H9 (cell line): Measurements from ENCODE around the gene RPRD1B. TPM values are rescaled to one million over a fixed set of nuclear protein-coding genes. Genes with fewer than 3 reads are reported as not detected.

Experiments used
- DNase-seq: peaks from one replicate; pipeline ENCODE4 v3.0.0-alpha.2; 2017
- H2AFZ ChIP-seq: one replicate; pipeline ENCODE4 v1.6.1; 2013; ENCODE audit warnings: mild to moderate bottlenecking, low read length, control low read depth, moderate library complexity
- H2AK5ac ChIP-seq: 2 replicates; pipeline ENCODE4 v1.6.1; 2013; ENCODE audit warnings: low read length, control low read depth, mixed read lengths; ENCODE audit not compliant: insufficient read length
- H2BK120ac ChIP-seq: one replicate; pipeline ENCODE4 v1.6.1; 2013; ENCODE audit warnings: low read depth, mild to moderate bottlenecking, low read length, control low read depth, inconsistent platforms; ENCODE audit not compliant: poor library complexity, severe bottlenecking
- H2BK12ac ChIP-seq: 2 replicates; pipeline ENCODE4 v1.6.1; 2013; ENCODE audit warnings: low read length, control low read depth, mixed read lengths, low read depth; ENCODE audit not compliant: insufficient read length
- H2BK15ac ChIP-seq: 2 replicates; pipeline ENCODE4 v1.6.1; 2013; ENCODE audit warnings: low read depth, low read length, control low read depth
- H2BK20ac ChIP-seq: one replicate; pipeline ENCODE4 v1.6.1; 2013; ENCODE audit warnings: low read depth, mild to moderate bottlenecking, low read length, control low read depth, inconsistent platforms; ENCODE audit not compliant: poor library complexity, severe bottlenecking
- H2BK5ac ChIP-seq: 2 replicates; pipeline ENCODE4 v1.6.1; 2013; ENCODE audit warnings: low read length, control low read depth, mixed read lengths; ENCODE audit not compliant: insufficient read length
- H3K14ac ChIP-seq: 2 replicates; pipeline ENCODE4 v1.6.1; 2013; ENCODE audit warnings: low read length, control low read depth; ENCODE audit not compliant: insufficient read depth
- H3K18ac ChIP-seq: 2 replicates; pipeline ENCODE4 v1.6.1; 2013; ENCODE audit warnings: low read depth, mild to moderate bottlenecking, mixed read lengths, low read length, control low read depth; ENCODE audit not compliant: insufficient read length
- H3K23ac ChIP-seq: 2 replicates; pipeline ENCODE4 v1.6.1; 2013; ENCODE audit warnings: low read length, control low read depth, mixed read lengths, low read depth; ENCODE audit not compliant: insufficient read length
- H3K23me2 ChIP-seq: 2 replicates; pipeline ENCODE4 v1.6.1; 2013; ENCODE audit warnings: low read depth, mild to moderate bottlenecking, mixed read lengths, low read length, control low read depth; ENCODE audit not compliant: insufficient read length, poor library complexity, severe bottlenecking
- H3K27ac ChIP-seq: 2 replicates; pipeline ENCODE4 v1.5.1; 2013; ENCODE audit warnings: low read length, control low read depth, mixed read lengths, low read depth; ENCODE audit not compliant: insufficient read length
- H3K27me3 ChIP-seq: 2 replicates; pipeline ENCODE4 v1.6.1; 2013; ENCODE audit warnings: low read length, control low read depth, inconsistent platforms; ENCODE audit not compliant: insufficient read depth
- H3K4ac ChIP-seq: 2 replicates; pipeline ENCODE4 v1.6.1; 2013; ENCODE audit warnings: low read depth, mild to moderate bottlenecking, control low read depth, inconsistent platforms, low read length, moderate library complexity
- H3K4me1 ChIP-seq: 2 replicates; pipeline ENCODE4 v1.6.1; 2013; ENCODE audit warnings: low read length, control low read depth, inconsistent platforms; ENCODE audit not compliant: insufficient read depth
- H3K4me2 ChIP-seq: 2 replicates; pipeline ENCODE4 v1.6.1; 2013; ENCODE audit warnings: low read length, control low read depth, mixed read lengths; ENCODE audit not compliant: insufficient read length, insufficient read depth
- H3K56ac ChIP-seq: 2 replicates; pipeline ENCODE4 v1.6.1; 2013; ENCODE audit warnings: low read depth, mild to moderate bottlenecking, mixed read lengths, low read length, control low read depth; ENCODE audit not compliant: insufficient read length
- H3K79me1 ChIP-seq: 2 replicates; pipeline ENCODE4 v1.6.1; 2013; ENCODE audit warnings: low read depth, mild to moderate bottlenecking, moderate library complexity, low read length, control low read depth, inconsistent platforms; ENCODE audit not compliant: insufficient read depth, poor library complexity, severe bottlenecking
- H3K79me2 ChIP-seq: 2 replicates; pipeline ENCODE4 v1.6.1; 2013; ENCODE audit warnings: low read length, control low read depth, inconsistent platforms; ENCODE audit not compliant: insufficient read depth
- H3K9ac ChIP-seq: 2 replicates; pipeline ENCODE4 v1.6.1; 2013; ENCODE audit warnings: low read length, control low read depth, mixed read lengths; ENCODE audit not compliant: insufficient read length; ENCODE audit errors: extremely low read depth
- H3K9me3 ChIP-seq: one replicate; pipeline ENCODE4 v1.6.1; 2013; ENCODE audit warnings: low read depth, low read length, inconsistent platforms; ENCODE audit not compliant: control insufficient read depth
- H3T11ph ChIP-seq: one replicate; pipeline ENCODE4 v1.6.1; 2013; ENCODE audit warnings: mild to moderate bottlenecking, low read length, control low read depth, inconsistent platforms
- H4K20me1 ChIP-seq: one replicate; pipeline ENCODE4 v1.6.1; 2013; ENCODE audit not compliant: control insufficient read depth, insufficient read length, insufficient read depth
- H4K5ac ChIP-seq: 2 replicates; pipeline ENCODE4 v1.6.1; 2013; ENCODE audit warnings: low read depth, mild to moderate bottlenecking, mixed read lengths, low read length, control low read depth; ENCODE audit not compliant: insufficient read length
- H4K8ac ChIP-seq: replicated peaks from 2 replicates; pipeline ENCODE4 v1.6.1; 2013; ENCODE audit warnings: low read length, control low read depth, mixed read lengths, low read depth; ENCODE audit not compliant: insufficient read length
- H4K91ac ChIP-seq: 2 replicates; pipeline ENCODE4 v1.6.1; 2013; ENCODE audit warnings: low read depth, mild to moderate bottlenecking, moderate library complexity, mixed read lengths, low read length, control low read depth; ENCODE audit not compliant: insufficient read length
- H3K27ac Mint-ChIP-seq, 3 experiments: 2 replicates in 2 of 3; 3 replicates in 1 of 3; pipeline ENCODE4 v1.8.0; 2020 to 2021; ENCODE audit warnings: mixed read lengths in 3 of 3, mild to moderate bottlenecking in 1 of 3, moderate library complexity in 1 of 3
- H3K27me3 Mint-ChIP-seq: 2 replicates; pipeline ENCODE4 v1.8.0; 2021; ENCODE audit warnings: low read depth, mild to moderate bottlenecking, moderate library complexity, mixed read lengths
- H3K36me3 Mint-ChIP-seq, 3 experiments: 2 replicates in 2 of 3; 3 replicates in 1 of 3; pipeline ENCODE4 v1.8.0; 2020 to 2021; ENCODE audit warnings: low read depth in 3 of 3, mixed read lengths in 3 of 3; ENCODE audit not compliant: insufficient read depth in 1 of 3
- H3K4me1 Mint-ChIP-seq, 2 experiments: 2 replicates each; pipeline ENCODE4 v1.8.0; 2020; ENCODE audit warnings: mixed read lengths in 2 of 2
- H3K4me3 Mint-ChIP-seq, 2 experiments: 2 replicates in 1 of 2; 3 replicates in 1 of 2; pipeline ENCODE4 v1.8.0; 2020 to 2021; ENCODE audit warnings: mild to moderate bottlenecking in 2 of 2, mixed read lengths in 2 of 2, moderate library complexity in 1 of 2
- H3K9me3 Mint-ChIP-seq, 2 experiments: 2 replicates in 1 of 2; 3 replicates in 1 of 2; pipeline ENCODE4 v1.8.0; 2020; ENCODE audit warnings: mild to moderate bottlenecking in 2 of 2, mixed read lengths in 2 of 2, moderate library complexity in 1 of 2
- CTCF ChIP-seq: fragments of 200-600 bp; sonication (generic); conservative IDR thresholded peaks from 3 replicates; pipeline ENCODE4 v1.8.0; 2021; ENCODE audit warnings: antibody characterized with exemption, mild to moderate bottlenecking
- WGBS: extraction: QIAGEN DNeasy Blood & Tissue Kit; methylation state at CpG from one replicate; pipeline ENCODE4 v1.1.7; 2013; ENCODE audit warnings: missing lambda C conversion rate, low lambda C conversion rate, mixed read lengths; ENCODE audit not compliant: insufficient read length; ENCODE audit errors: extremely low coverage; 5-methylcytosine and 5-hydroxymethylcytosine counted together
- total RNA-seq: library from RNA; stranded (reverse); gene quantifications from 2 replicates; pipeline ENCODE4 v1.2.1, GENCODE V29; 2021

Gene RPRD1B
- total RNA-seq, 1 experiment from 2014 or later = 34.3 TPM

- peaks cover 2 to 9% of the 10 kb centered on the region in 2 experiments; a peak in 1 of 4 replicates for H3K4me1 Mint-ChIP-seq
- no CpG with 5 or more reads among the region's 2 CpGs for WGBS
- Histone ChIP-seq H3K4me1 (no peaks in the 10 kb centered on the region), H4K8ac (no peak overlapping the region), H3K9ac (no peak overlapping the region), H4K5ac (no peak overlapping the region), H3K9me3 (no peaks in the 10 kb centered on the region), H4K20me1 (no peaks in the 10 kb centered on the region), H3K56ac (no peak overlapping the region), H3K4me2 (no peak overlapping the region), H2BK12ac (no peak overlapping the region), H2BK5ac (no peak overlapping the region), H3K27me3 (no peaks in the 10 kb centered on the region), H4K91ac (no peak overlapping the region), H2BK15ac (no peak overlapping the region), H2AK5ac (no peak overlapping the region), H3K18ac (no peak overlapping the region), H3K4ac (no peak overlapping the region), H3K79me2 (peaks cover 8% of the 10 kb centered on the region; the same call in 1 of the 2 replicates), H3K14ac (no peak overlapping the region), H2BK120ac (no peak overlapping the region), H3K27ac (no peak overlapping the region), H2BK20ac (no peak overlapping the region), H3K79me1 (no peaks in the 10 kb centered on the region), H3K23ac (no peak overlapping the region), H3K23me2 (no peaks in the 10 kb centered on the region), H3T11ph (no peak overlapping the region), H2AFZ (no peak overlapping the region)
- no peak for TF ChIP-seq CTCF
- H3K27ac Mint-ChIP-seq = peak overlapping the region in 2 of 3 experiments; percentile 41 to 62; a peak in 2 of 7 replicates
- no peak overlapping the region for H3K4me3 Mint-ChIP-seq
- H3K9me3 Mint-ChIP-seq = no peaks in the 10 kb centered on the region
- H3K27me3 Mint-ChIP-seq = no peaks in the 10 kb centered on the region
- H3K36me3 Mint-ChIP-seq = peaks cover 11 to 39% (median 14%) of the 10 kb centered on the region in 3 experiments; a peak in 5 of 7 replicates
- DNase-seq = no peak
Observed at GRCh38 chr20:38052870-38053269, 19.3 kb downstream of the RPRD1B start.
